A673 (cell line): ENCODE results near the gene LIMS2. TPM values are rescaled to one million over a fixed set of nuclear protein-coding genes. Genes with fewer than 3 reads are reported as not detected.

Source experiments
- BruUV-seq: library from RNA; stranded (reverse); fragments of 400-500 nt; replicated peaks from 2 replicates; lab custom pipeline; 2021; lab: Mats Ljungman, UMichigan
- CTCF ChIA-PET: fragments of 300-600 bp; sonication (Branson Sonifier 250); formaldehyde crosslinking; loops from one replicate; lab custom pipeline; 2022; ENCODE audit warnings: antibody characterized with exemption; lab: Charles Lee
- POLR2A ChIA-PET: fragments of 300-600 bp; sonication (Branson Sonifier 250); formaldehyde crosslinking; loops from one replicate; lab custom pipeline; 2022; ENCODE audit warnings: antibody characterized with exemption; ENCODE audit not compliant: low non-redundant PET; lab: Charles Lee
- DNase-seq: peaks from one replicate; pipeline ENCODE4 v3.0.0-alpha.2; 2015; ENCODE audit warnings: low spot score
- H3K27ac ChIP-seq: fragments of 200-600 bp; sonication (generic); 2 replicates; pipeline ENCODE4 v1.5.1; 2016; ENCODE audit warnings: mixed run types, low read depth, mild to moderate bottlenecking, mixed read lengths, antibody characterized with exemption, low read length; ENCODE audit not compliant: poor library complexity, severe bottlenecking
- H3K27me3 ChIP-seq: fragments of 200-600 bp; sonication (generic); replicated peaks from 2 replicates; pipeline ENCODE4 v1.6.1; 2017; ENCODE audit warnings: mixed run types, low read depth, mild to moderate bottlenecking, mixed read lengths, antibody characterized with exemption, low read length; ENCODE audit not compliant: insufficient read depth, poor library complexity
- H3K36me3 ChIP-seq: fragments of 200-600 bp; sonication (generic); 2 replicates; pipeline ENCODE4 v1.6.1; 2016; ENCODE audit warnings: mixed run types, mild to moderate bottlenecking, mixed read lengths, antibody characterized with exemption, low read length; ENCODE audit not compliant: insufficient read depth, poor library complexity, severe bottlenecking
- H3K4me1 ChIP-seq: fragments of 200-600 bp; sonication (generic); 2 replicates; pipeline ENCODE4 v1.6.1; 2017; ENCODE audit warnings: mixed run types, mild to moderate bottlenecking, mixed read lengths, antibody characterized with exemption, low read length; ENCODE audit not compliant: insufficient read depth, poor library complexity, severe bottlenecking
- H3K4me3 ChIP-seq: fragments of 200-600 bp; sonication (generic); 2 replicates; pipeline ENCODE4 v1.5.1; 2016; ENCODE audit warnings: low read depth, mixed run types, mild to moderate bottlenecking, mixed read lengths, low read length; ENCODE audit not compliant: poor library complexity, severe bottlenecking
- H3K9me3 ChIP-seq: fragments of 200-600 bp; sonication (generic); 2 replicates; pipeline ENCODE4 v1.6.1; 2016; ENCODE audit warnings: mixed run types, low read depth, mild to moderate bottlenecking, mixed read lengths, antibody characterized with exemption, low read length; ENCODE audit not compliant: poor library complexity, severe bottlenecking
- EZH2 ChIP-seq: fragments of 200-600 bp; sonication (generic); IDR thresholded peaks from 2 replicates; pipeline ENCODE4 v1.6.1; 2017; ENCODE audit warnings: borderline replicate concordance, low read depth, mild to moderate bottlenecking, mixed read lengths, antibody characterized with exemption, low read length; ENCODE audit not compliant: poor library complexity, severe bottlenecking
- intact Hi-C: fragments of 100-400 bp; cut with micrococcal nuclease; formaldehyde crosslinking; loops from one replicate; pipeline ENCODE4 v1.10.0; 2022; ENCODE audit not compliant: unreplicated experiment
- total RNA-seq: library from RNA; stranded (reverse); gene quantifications from 2 replicates; pipeline ENCODE4 v1.2.3, GENCODE V29; 2021
- TF ChIP-seq, protein P1 (sequence below): fragments of 300-800, 200-600 bp; sonication (generic); conservative IDR thresholded peaks from 2 replicates; pipeline ENCODE4 v1.5.1; 2017; ENCODE audit warnings: low read depth, mild to moderate bottlenecking, antibody characterized with exemption, low read length, moderate library complexity, mixed read lengths

The LIMS2 gene
- total RNA-seq, 1 experiment from 2014 or later, result 1.2 TPM

DNA sequence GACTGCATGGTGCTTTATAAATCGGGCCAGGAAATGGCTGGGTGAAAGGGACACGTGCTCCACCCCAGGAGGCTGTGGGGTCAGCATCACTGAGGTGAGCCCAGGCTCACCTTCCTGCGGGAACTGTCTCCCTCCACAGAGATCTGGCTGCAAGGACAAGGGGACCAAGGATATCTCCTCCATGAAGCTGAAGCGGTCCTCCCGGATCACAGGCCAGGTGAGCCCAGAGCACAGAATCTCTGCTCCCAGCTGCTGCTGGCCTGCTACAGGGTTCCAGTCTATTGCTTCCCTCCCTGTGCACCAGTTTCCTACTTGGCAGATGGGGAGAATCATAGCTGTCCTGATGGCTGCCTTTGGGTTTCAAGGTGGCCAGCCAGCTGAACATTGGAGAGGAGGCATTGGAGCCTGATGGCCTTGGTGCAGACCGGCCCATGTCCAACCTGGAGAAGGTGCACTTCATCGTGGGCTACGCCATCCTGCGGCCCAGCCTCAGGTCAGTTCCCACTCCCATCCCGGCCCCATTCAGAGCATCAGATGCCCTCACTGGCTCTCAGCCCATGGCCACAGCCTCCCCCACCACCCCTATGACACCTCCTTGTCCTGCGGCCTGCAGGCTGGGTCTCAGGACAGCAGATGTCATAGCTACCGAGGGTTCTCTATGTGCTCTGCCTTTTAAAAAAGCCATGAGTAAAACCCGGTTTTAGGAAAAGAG lies 63.1 kb downstream of the LIMS2 start:
- Histone ChIP-seq H3K27ac (no peak overlapping the region), H3K9me3 (peaks cover 7% of the 10 kb centered on the region), H3K36me3 (no peaks in the 10 kb centered on the region), H3K4me1 (no peaks in the 10 kb centered on the region), H3K4me3 (no peak overlapping the region), H3K27me3 (no peaks in the 10 kb centered on the region)
- intact Hi-C loops, result no loop called here
- BruUV-seq, result no TSS peak
- no peak for TF ChIP-seq EZH2
- TF ChIP-seq, protein P1, sequence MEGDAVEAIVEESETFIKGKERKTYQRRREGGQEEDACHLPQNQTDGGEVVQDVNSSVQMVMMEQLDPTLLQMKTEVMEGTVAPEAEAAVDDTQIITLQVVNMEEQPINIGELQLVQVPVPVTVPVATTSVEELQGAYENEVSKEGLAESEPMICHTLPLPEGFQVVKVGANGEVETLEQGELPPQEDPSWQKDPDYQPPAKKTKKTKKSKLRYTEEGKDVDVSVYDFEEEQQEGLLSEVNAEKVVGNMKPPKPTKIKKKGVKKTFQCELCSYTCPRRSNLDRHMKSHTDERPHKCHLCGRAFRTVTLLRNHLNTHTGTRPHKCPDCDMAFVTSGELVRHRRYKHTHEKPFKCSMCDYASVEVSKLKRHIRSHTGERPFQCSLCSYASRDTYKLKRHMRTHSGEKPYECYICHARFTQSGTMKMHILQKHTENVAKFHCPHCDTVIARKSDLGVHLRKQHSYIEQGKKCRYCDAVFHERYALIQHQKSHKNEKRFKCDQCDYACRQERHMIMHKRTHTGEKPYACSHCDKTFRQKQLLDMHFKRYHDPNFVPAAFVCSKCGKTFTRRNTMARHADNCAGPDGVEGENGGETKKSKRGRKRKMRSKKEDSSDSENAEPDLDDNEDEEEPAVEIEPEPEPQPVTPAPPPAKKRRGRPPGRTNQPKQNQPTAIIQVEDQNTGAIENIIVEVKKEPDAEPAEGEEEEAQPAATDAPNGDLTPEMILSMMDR, result no peak
- CTCF ChIA-PET, result no interaction called here
- POLR2A ChIA-PET, result no interaction called here
- no peak for DNase-seq

DNA sequence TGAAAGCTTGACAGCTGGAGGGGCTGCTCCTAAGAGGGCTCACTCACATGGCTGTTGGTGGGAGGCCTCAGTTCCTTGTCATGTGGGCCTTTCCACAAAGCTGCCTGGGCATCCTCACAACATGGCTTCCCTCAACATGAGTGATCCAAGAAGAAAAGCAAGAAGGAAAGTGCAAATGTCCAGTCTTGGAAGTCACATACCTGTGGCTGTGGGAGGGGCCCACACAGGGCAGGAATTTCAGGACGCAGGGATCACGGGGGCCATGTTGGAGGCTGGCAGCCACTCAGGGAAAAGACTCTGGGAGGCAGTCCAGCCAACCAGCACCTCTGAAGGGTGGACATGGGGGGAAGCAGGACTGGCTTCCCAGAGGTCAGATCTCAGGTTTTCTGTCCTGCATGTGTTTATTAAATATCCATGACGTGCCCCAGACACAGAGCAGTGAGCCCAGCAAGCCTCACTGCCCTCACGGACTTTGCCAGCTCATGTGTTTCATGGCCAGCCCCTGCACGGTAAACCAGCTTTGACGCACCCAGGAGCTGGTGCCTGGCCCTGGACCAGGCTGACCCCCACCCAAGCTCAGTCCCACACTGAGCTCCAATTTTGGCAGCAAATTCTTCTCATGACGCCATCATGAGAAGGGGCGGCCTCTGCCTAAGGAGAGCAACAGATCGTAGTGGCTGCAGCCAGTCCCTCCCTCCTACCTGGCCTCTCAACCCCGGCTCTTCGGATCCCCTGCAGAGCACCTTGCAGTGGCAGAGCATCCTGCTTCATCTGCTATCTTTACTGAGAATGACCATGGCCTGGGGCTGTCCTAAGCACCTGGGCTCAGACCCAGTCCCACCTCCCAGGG lies 64.0 kb downstream of the LIMS2 start:
- H3K4me1 ChIP-seq, result no peaks in the 10 kb centered on the region
- H3K27me3 ChIP-seq, result no peaks in the 10 kb centered on the region
- intact Hi-C loops, result no loop called here
- BruUV-seq, result no TSS peak
- no peaks in the 10 kb centered on the region for H3K36me3 ChIP-seq
- H3K4me3 ChIP-seq, result no peak overlapping the region
- ChIA-PET CTCF (no interaction called here), POLR2A (no interaction called here)
- no peak for DNase-seq
- H3K9me3 ChIP-seq, result peaks cover 7% of the 10 kb centered on the region
- no peak for TF ChIP-seq EZH2
- TF ChIP-seq, protein P1, result no peak
- no peak overlapping the region for H3K27ac ChIP-seq

DNA sequence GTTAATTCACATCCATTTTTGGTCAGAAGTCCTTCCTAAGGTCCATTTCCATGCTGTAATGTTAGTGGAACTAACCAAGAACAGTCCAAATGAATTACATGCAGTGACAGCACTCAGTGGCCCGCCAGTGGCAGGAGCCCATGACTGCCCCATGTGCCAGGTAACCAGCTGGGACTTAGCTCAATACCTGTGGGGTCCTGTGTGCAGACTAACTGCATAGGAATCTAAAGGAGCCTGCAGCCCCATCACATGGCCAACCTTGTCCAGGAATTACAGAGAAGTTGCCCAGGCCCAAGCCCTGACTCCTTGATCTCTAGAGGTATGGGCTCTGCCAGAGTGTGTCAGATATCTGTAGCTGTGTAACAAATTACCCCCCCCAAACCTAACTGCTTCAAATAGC lies 64.8 kb downstream of the LIMS2 start:
- intact Hi-C loops, result no loop called here
- H3K9me3 ChIP-seq, result peaks cover 7% of the 10 kb centered on the region
- POLR2A ChIA-PET, result interaction anchor here (0.5 kb wide), 1 partner anchor 328 kb away, joined by 3 read pairs; no protein-coding TSS in a partner anchor
- H3K4me1 ChIP-seq, result no peaks in the 10 kb centered on the region
- CTCF ChIA-PET, result no interaction called here
- DNase-seq, result no peak
- TF ChIP-seq, protein P1, result no peak
- TF ChIP-seq EZH2, result no peak
- H3K36me3 ChIP-seq, result no peaks in the 10 kb centered on the region
- no peak overlapping the region for H3K4me3 ChIP-seq
- no peaks in the 10 kb centered on the region for H3K27me3 ChIP-seq
- BruUV-seq, result no TSS peak
- H3K27ac ChIP-seq, result no peak overlapping the region
